OCI-LY1 (cell line): Measurements from ENCODE around the gene NDUFA7.

Experiments used
- H2AFZ ChIP-seq: fragments of 200-600 bp; sonication (generic), shearing (Covaris generic); 2 replicates; pipeline ENCODE4 v1.6.0; 2014; ENCODE audit warnings: antibody characterized with exemption, mild to moderate bottlenecking, low read length
- H3F3A ChIP-seq: fragments of 200-600 bp; sonication (generic), shearing (Covaris generic); 2 replicates; pipeline ENCODE4 v1.6.0; 2014; ENCODE audit warnings: mild to moderate bottlenecking, antibody characterized with exemption, low read length, moderate library complexity; ENCODE audit not compliant: insufficient read depth
- H3K27ac ChIP-seq: fragments of 200-600 bp; sonication (generic); 2 replicates; pipeline ENCODE4 v1.5.1; 2014; ENCODE audit warnings: low read length, mixed run types, mild to moderate bottlenecking, low read depth; ENCODE audit not compliant: poor library complexity, severe bottlenecking
- H3K27me3 ChIP-seq: fragments of 200-600 bp; sonication (generic); 2 replicates; pipeline ENCODE4 v1.6.0; 2014; ENCODE audit warnings: antibody characterized with exemption, mild to moderate bottlenecking, low read length, moderate library complexity; ENCODE audit not compliant: insufficient read depth
- H3K36me3 ChIP-seq: fragments of 200-600 bp; sonication (generic); 2 replicates; pipeline ENCODE4 v1.6.1; 2014; ENCODE audit warnings: mild to moderate bottlenecking, antibody characterized with exemption, low read length, moderate library complexity, mixed read lengths; ENCODE audit not compliant: insufficient read depth
- H3K4me1 ChIP-seq: fragments of 200-600 bp; sonication (generic); 2 replicates; pipeline ENCODE4 v1.5.1; 2014; ENCODE audit warnings: mild to moderate bottlenecking, low read length, moderate library complexity; ENCODE audit not compliant: insufficient read depth, severe bottlenecking
- H3K4me2 ChIP-seq: fragments of 200-600 bp; sonication (generic), shearing (Covaris generic); 2 replicates; pipeline ENCODE4 v1.6.1; 2014; ENCODE audit warnings: low read length
- H3K4me3 ChIP-seq: fragments of 200-600 bp; sonication (generic); 2 replicates; pipeline ENCODE4 v1.5.1; 2014; ENCODE audit warnings: low read length, low read depth, mild to moderate bottlenecking, mixed read lengths; ENCODE audit not compliant: poor library complexity, severe bottlenecking
- H3K79me2 ChIP-seq: fragments of 200-600 bp; shearing (Covaris generic); 2 replicates; pipeline ENCODE4 v1.6.1; 2016; ENCODE audit warnings: mixed run types, low read length, mixed read lengths; ENCODE audit not compliant: insufficient read depth
- H3K9ac ChIP-seq: fragments of 200-600 bp; sonication (generic), shearing (Covaris generic); 2 replicates; pipeline ENCODE4 v1.6.1; 2014; ENCODE audit warnings: mild to moderate bottlenecking, low read length, mixed read lengths
- H3K9me2 ChIP-seq: fragments of 200-600 bp; sonication (generic), shearing (Covaris generic); 2 replicates; pipeline ENCODE4 v1.6.1; 2014; ENCODE audit warnings: low read depth, mild to moderate bottlenecking, low read length, mixed read lengths
- H3K9me3 ChIP-seq: fragments of 200-600 bp; shearing (Covaris generic); 2 replicates; pipeline ENCODE4 v1.6.1; 2014; ENCODE audit warnings: low read length, mixed read lengths
- H4K20me1 ChIP-seq: fragments of 200-600 bp; sonication (generic), shearing (Covaris generic); 2 replicates; pipeline ENCODE4 v1.6.0; 2016; ENCODE audit warnings: mild to moderate bottlenecking, low read length; ENCODE audit not compliant: insufficient read depth
- EZH2 ChIP-seq: fragments of 200-600 bp; sonication (generic), shearing (Covaris generic); IDR thresholded peaks from 2 replicates; pipeline ENCODE4 v1.8.0; 2017; ENCODE audit warnings: borderline replicate concordance, mixed run types, mild to moderate bottlenecking, antibody characterized with exemption, low read length, moderate library complexity, mixed read lengths
- TF ChIP-seq, protein P1 (sequence below): fragments of 200-600 bp; sonication (generic), shearing (Covaris generic); IDR thresholded peaks from 2 replicates; pipeline ENCODE4 v1.5.1; 2017; ENCODE audit warnings: mild to moderate bottlenecking, antibody characterized with exemption, low read length, moderate library complexity, mixed read lengths

Gene NDUFA7

GRCh38 chr19:8310342-8311055 is 10.7 kb downstream of the NDUFA7 start:
- Histone ChIP-seq H3K36me3 (peaks cover 63% of the 10 kb centered on the region), H2AFZ (no peak overlapping the region), H3K4me3 (no peak overlapping the region), H3K9me3 (no peaks in the 10 kb centered on the region), H3K4me1 (peaks cover 22% of the 10 kb centered on the region), H3K9me2 (no peaks in the 10 kb centered on the region), H4K20me1 (no peaks in the 10 kb centered on the region), H3K79me2 (no peaks in the 10 kb centered on the region; the same call in 1 of the 2 replicates), H3K9ac (no peak overlapping the region), H3K27ac (no peak overlapping the region), H3K27me3 (no peaks in the 10 kb centered on the region), H3F3A (no peaks in the 10 kb centered on the region), H3K4me2 (no peak overlapping the region)
- TF ChIP-seq EZH2, result no peak

GRCh38 chr19:8308891-8309291 is 12.3 kb downstream of the NDUFA7 start:
- Histone ChIP-seq H3K79me2 (no peaks in the 10 kb centered on the region; the same call in 1 of the 2 replicates), H3K9me3 (no peaks in the 10 kb centered on the region), H3K27me3 (no peaks in the 10 kb centered on the region), H3K4me3 (peak overlapping the region; percentile 70), H3K4me1 (peaks cover 22% of the 10 kb centered on the region), H3F3A (no peaks in the 10 kb centered on the region), H4K20me1 (no peaks in the 10 kb centered on the region), H3K27ac (no peak overlapping the region), H3K9me2 (no peaks in the 10 kb centered on the region), H3K9ac (peak overlapping the region; percentile 84), H3K36me3 (peaks cover 59% of the 10 kb centered on the region), H3K4me2 (peak overlapping the region; percentile 91), H2AFZ (no peak overlapping the region)
- TF ChIP-seq EZH2, result no peak
- TF ChIP-seq, protein P1, sequence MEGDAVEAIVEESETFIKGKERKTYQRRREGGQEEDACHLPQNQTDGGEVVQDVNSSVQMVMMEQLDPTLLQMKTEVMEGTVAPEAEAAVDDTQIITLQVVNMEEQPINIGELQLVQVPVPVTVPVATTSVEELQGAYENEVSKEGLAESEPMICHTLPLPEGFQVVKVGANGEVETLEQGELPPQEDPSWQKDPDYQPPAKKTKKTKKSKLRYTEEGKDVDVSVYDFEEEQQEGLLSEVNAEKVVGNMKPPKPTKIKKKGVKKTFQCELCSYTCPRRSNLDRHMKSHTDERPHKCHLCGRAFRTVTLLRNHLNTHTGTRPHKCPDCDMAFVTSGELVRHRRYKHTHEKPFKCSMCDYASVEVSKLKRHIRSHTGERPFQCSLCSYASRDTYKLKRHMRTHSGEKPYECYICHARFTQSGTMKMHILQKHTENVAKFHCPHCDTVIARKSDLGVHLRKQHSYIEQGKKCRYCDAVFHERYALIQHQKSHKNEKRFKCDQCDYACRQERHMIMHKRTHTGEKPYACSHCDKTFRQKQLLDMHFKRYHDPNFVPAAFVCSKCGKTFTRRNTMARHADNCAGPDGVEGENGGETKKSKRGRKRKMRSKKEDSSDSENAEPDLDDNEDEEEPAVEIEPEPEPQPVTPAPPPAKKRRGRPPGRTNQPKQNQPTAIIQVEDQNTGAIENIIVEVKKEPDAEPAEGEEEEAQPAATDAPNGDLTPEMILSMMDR, result no peak

GRCh38 chr19:8307965-8308866 is 13.0 kb downstream of the NDUFA7 start, which contains the start of gene CD320:
Gene CD320, minus strand, starts transcription at chr19:8308358. Its CDS starts 68 bp downstream, at chr19:8308290.
- peak within 1 kb of the TSS; percentile 91 for H3K4me2 ChIP-seq
- H3K79me2 ChIP-seq, result no peaks in the 10 kb centered on the region; the same call in 1 of the 2 replicates
- H4K20me1 ChIP-seq, result no peaks in the 10 kb centered on the region
- peak within 1 kb of the TSS; percentile 84 for H3K9ac ChIP-seq
- no peaks in the 10 kb centered on the region for H3K9me2 ChIP-seq
- no peaks in the 10 kb centered on the region for H3K9me3 ChIP-seq
- H3K4me3 ChIP-seq, result peak within 1 kb of the TSS; percentile 70
- no peak within 1 kb of the TSS for H2AFZ ChIP-seq
- H3K4me1 ChIP-seq, result peaks cover 22% of the 10 kb centered on the region
- no peaks in the 10 kb centered on the region for H3F3A ChIP-seq
- H3K36me3 ChIP-seq, result peaks cover 59% of the 10 kb centered on the region
- H3K27ac ChIP-seq, result peak within 1 kb of the TSS; percentile 42
- no peaks in the 10 kb centered on the region for H3K27me3 ChIP-seq
- TF ChIP-seq, protein P1, result no peak
- TF ChIP-seq EZH2, result no peak
